H1 (cell line): ENCODE measurements around the gene TTC33. TPM values are rescaled to one million over a fixed set of nuclear protein-coding genes. Genes with fewer than 3 reads are reported as not detected.

ENCODE experiments used
- CTCF ChIA-PET: fragments of 300-600 bp; sonication (Branson Sonifier 250); formaldehyde crosslinking; loops from one replicate; lab custom pipeline; 2021; ENCODE audit not compliant: partially characterized antibody; lab: Charles Lee
- POLR2A ChIA-PET: fragments of 300-600 bp; sonication (Branson Sonifier 250); formaldehyde crosslinking; loops from one replicate; lab custom pipeline; 2021; ENCODE audit warnings: inconsistent platforms; ENCODE audit not compliant: partially characterized antibody; lab: Charles Lee
- DNase-seq, 2 experiments: peaks; one replicate each; pipeline versions ENCODE4 v3.0.0 to v3.0.0-alpha.2; 2010 to 2022; ENCODE audit warnings: low spot score in 2 of 2, low read depth in 1 of 2, mixed read lengths in 1 of 2
- FAIRE-seq: peaks from 2 replicates; lab custom pipeline; 2011; peaks lifted over from hg19 to GRCh38; lab: Jason Lieb, UNC
- H2AFZ ChIP-seq: 2 replicates; pipeline ENCODE4 v1.8.1; 2012; ENCODE audit warnings: low read length, inconsistent platforms
- H2AK5ac ChIP-seq: 2 replicates; pipeline ENCODE4 v1.6.1; 2013; ENCODE audit warnings: low read depth, low read length
- H2BK120ac ChIP-seq: replicated peaks from 2 replicates; pipeline ENCODE3; 2013; ENCODE audit warnings: low read depth, low read length, inconsistent platforms
- H2BK12ac ChIP-seq: 2 replicates; pipeline ENCODE4 v1.6.1; 2013; ENCODE audit warnings: low read depth, low read length
- H2BK15ac ChIP-seq: 2 replicates; pipeline ENCODE4 v1.6.1; 2013; ENCODE audit warnings: low read length
- H2BK20ac ChIP-seq: 2 replicates; pipeline ENCODE4 v1.6.1; 2013; ENCODE audit warnings: low read length
- H2BK5ac ChIP-seq: 2 replicates; pipeline ENCODE4 v1.6.1; 2013; ENCODE audit warnings: low read depth, low read length
- H3K14ac ChIP-seq: 2 replicates; pipeline ENCODE4 v1.6.1; 2013; ENCODE audit warnings: inconsistent platforms; ENCODE audit not compliant: insufficient read length
- H3K18ac ChIP-seq: 2 replicates; pipeline ENCODE4 v1.6.1; 2013; ENCODE audit warnings: low read length; ENCODE audit errors: extremely low read depth
- H3K23ac ChIP-seq: 2 replicates; pipeline ENCODE4 v1.6.1; 2013; ENCODE audit warnings: inconsistent platforms; ENCODE audit not compliant: insufficient read length
- H3K23me2 ChIP-seq: 2 replicates; pipeline ENCODE4 v1.6.1; 2013; ENCODE audit warnings: low read depth, low read length
- H3K27ac ChIP-seq: 2 replicates; pipeline ENCODE4 v1.6.1; 2011; ENCODE audit warnings: low read depth, low read length, inconsistent platforms
- H3K27me3 ChIP-seq, 4 experiments: replicated peaks in 1 of 4; 1 replicate in 1 of 4; 2 replicates in 3 of 4; pipeline versions ENCODE4 v1.6.1 to v1.8.1; 2011 to 2013; ENCODE audit warnings: low read length in 3 of 4, mild to moderate bottlenecking in 3 of 4, inconsistent platforms in 2 of 4, mixed read lengths in 2 of 4, moderate library complexity in 1 of 4; ENCODE audit not compliant: control insufficient read depth in 3 of 4, insufficient read depth in 3 of 4; ENCODE audit errors: extremely low read depth in 1 of 4
- H3K36me3 ChIP-seq, 4 experiments: 2 replicates each; pipeline versions ENCODE4 v1.6.1 to v1.8.1; 2011 to 2013; ENCODE audit warnings: mild to moderate bottlenecking in 4 of 4, low read length in 3 of 4, moderate library complexity in 2 of 4, control low read depth in 1 of 4, inconsistent platforms in 1 of 4; ENCODE audit not compliant: insufficient read depth in 4 of 4, control insufficient read depth in 2 of 4
- H3K4ac ChIP-seq: replicated peaks from 2 replicates; pipeline ENCODE3; 2013; ENCODE audit warnings: low read length, low read depth, mixed read lengths, inconsistent platforms; ENCODE audit not compliant: insufficient read length
- H3K4me1 ChIP-seq, 4 experiments: replicated peaks in 1 of 4; 1 replicate in 1 of 4; 2 replicates in 3 of 4; pipeline versions ENCODE4 v1.6.1 to v1.8.1; 2011 to 2013; ENCODE audit warnings: low read length in 3 of 4, inconsistent platforms in 2 of 4, mixed read lengths in 1 of 4; ENCODE audit not compliant: insufficient read depth in 4 of 4, control insufficient read depth in 3 of 4
- H3K4me2 ChIP-seq, 2 experiments: 2 replicates each; pipeline versions ENCODE4 v1.6.1 to v1.8.1; 2011 to 2013; ENCODE audit warnings: low read depth in 2 of 2, low read length in 2 of 2, control low read depth in 1 of 2, inconsistent platforms in 1 of 2, mild to moderate bottlenecking in 1 of 2; ENCODE audit not compliant: insufficient read depth in 1 of 2
- H3K4me3 ChIP-seq, 4 experiments: fragments of 200-600, 300-600 bp in 1 of 4; sonication (generic), shearing (Covaris generic), sonication (Bioruptor Twin) in 1 of 4; 2 replicates each; pipeline versions ENCODE4 v1.5.1 to v1.8.1; 2011 to 2016; ENCODE audit warnings: low read length in 4 of 4, low read depth in 3 of 4, control low read depth in 2 of 4, inconsistent platforms in 2 of 4, mild to moderate bottlenecking in 2 of 4, mixed read lengths in 1 of 4, moderate library complexity in 1 of 4; ENCODE audit not compliant: insufficient read depth in 2 of 4; ENCODE audit errors: extremely low read depth in 1 of 4
- H3K56ac ChIP-seq: replicated peaks from 2 replicates; pipeline ENCODE3; 2013; ENCODE audit warnings: low read depth, mild to moderate bottlenecking, mixed read lengths, low read length, inconsistent platforms; ENCODE audit not compliant: insufficient read length
- H3K79me1 ChIP-seq: 2 replicates; pipeline ENCODE4 v1.6.1; 2013; ENCODE audit warnings: low read depth, low read length, control low read depth
- H3K79me2 ChIP-seq, 2 experiments: 2 replicates each; pipeline versions ENCODE4 v1.6.1 to v1.8.1; 2012 to 2013; ENCODE audit warnings: low read length in 2 of 2, mild to moderate bottlenecking in 2 of 2, inconsistent platforms in 1 of 2; ENCODE audit not compliant: insufficient read depth in 2 of 2, control insufficient read depth in 1 of 2
- H3K9ac ChIP-seq, 4 experiments: replicated peaks in 1 of 4; 1 replicate in 1 of 4; 2 replicates in 3 of 4; pipeline versions ENCODE4 v1.6.1 to v1.8.1; 2011 to 2013; ENCODE audit warnings: low read depth in 3 of 4, low read length in 3 of 4, control low read depth in 2 of 4, mild to moderate bottlenecking in 2 of 4, moderate library complexity in 2 of 4, inconsistent platforms in 1 of 4; ENCODE audit errors: extremely low read depth in 1 of 4
- H3K9me3 ChIP-seq, 2 experiments: 2 replicates each; pipeline versions ENCODE4 v1.6.1 to v1.8.1; 2012 to 2013; ENCODE audit warnings: mild to moderate bottlenecking in 2 of 2, moderate library complexity in 2 of 2, control low read depth in 1 of 2, inconsistent platforms in 1 of 2, low read depth in 1 of 2, low read length in 1 of 2, mixed read lengths in 1 of 2; ENCODE audit not compliant: insufficient read depth in 2 of 2
- H4K20me1 ChIP-seq, 2 experiments: replicated peaks in 1 of 2; 2 replicates each; pipeline versions ENCODE3 to v1.8.1; 2011 to 2013; ENCODE audit warnings: inconsistent platforms in 2 of 2, low read length in 2 of 2, mild to moderate bottlenecking in 1 of 2; ENCODE audit not compliant: insufficient read depth in 2 of 2, control insufficient read depth in 1 of 2
- H4K5ac ChIP-seq: 2 replicates; pipeline ENCODE4 v1.6.1; 2013; ENCODE audit warnings: low read length, low read depth, mixed read lengths, inconsistent platforms; ENCODE audit not compliant: insufficient read length
- H4K8ac ChIP-seq: 2 replicates; pipeline ENCODE4 v1.8.0; 2013; ENCODE audit warnings: mild to moderate bottlenecking, moderate library complexity, low read length, inconsistent platforms; ENCODE audit not compliant: insufficient read depth; ENCODE audit errors: extremely low read depth
- H4K91ac ChIP-seq: replicated peaks from 2 replicates; pipeline ENCODE3; 2013; ENCODE audit warnings: low read length, mixed read lengths, inconsistent platforms; ENCODE audit not compliant: insufficient read length
- ASH2L ChIP-seq: fragments of 200-600, 300-600 bp; sonication (generic); IDR thresholded peaks from one replicate; pipeline ENCODE4 v1.7.1; 2017; ENCODE audit warnings: low read length
- CHD1 ChIP-seq: IDR thresholded peaks from 2 replicates; pipeline ENCODE4 v1.6.1; 2012; ENCODE audit warnings: low read depth, low read length, improper control_type of control experiment
- FOSL1 ChIP-seq: IDR thresholded peaks from 2 replicates; pipeline ENCODE4 v1.6.1; 2011; ENCODE audit warnings: mild to moderate bottlenecking, low read depth, low read length, moderate library complexity; ENCODE audit not compliant: insufficient read depth
- KDM4A ChIP-seq: IDR thresholded peaks from one replicate; pipeline ENCODE4 v1.7.1; 2012; ENCODE audit warnings: low read depth, mild to moderate bottlenecking, moderate library complexity, low read length, inconsistent platforms; ENCODE audit not compliant: severe bottlenecking
- KDM5A ChIP-seq: fragments of 200-600 bp; IDR thresholded peaks from 2 replicates; pipeline ENCODE4 v1.7.1; 2012; ENCODE audit warnings: mild to moderate bottlenecking, low read length, inconsistent platforms, mixed read lengths
- MAFK ChIP-seq: IDR thresholded peaks from 2 replicates; pipeline ENCODE4 v1.6.1; 2012; ENCODE audit warnings: low read depth, mild to moderate bottlenecking, improper control_type of control experiment, low read length
- RAD21 ChIP-seq, 2 experiments: IDR thresholded peaks in 1 of 2; conservative IDR thresholded peaks in 1 of 2; 2 replicates each; pipeline ENCODE4 v1.6.1; 2011; ENCODE audit warnings: low read depth in 2 of 2, low read length in 2 of 2, improper control_type of control experiment in 1 of 2, inconsistent platforms in 1 of 2, mild to moderate bottlenecking in 1 of 2, moderate library complexity in 1 of 2
- RBBP5 ChIP-seq: IDR thresholded peaks from 2 replicates; pipeline ENCODE4 v1.7.1; 2012; ENCODE audit warnings: low read depth, mild to moderate bottlenecking, inconsistent platforms, low read length, moderate library complexity, borderline replicate concordance
- TAF1 ChIP-seq: IDR thresholded peaks from 2 replicates; pipeline ENCODE4 v1.6.1; 2011; ENCODE audit warnings: mild to moderate bottlenecking, low read depth, low read length
- WGBS, 2 experiments: shearing (Covaris generic) in 1 of 2; methylation state at CpG; one replicate each; pipeline versions ENCODE4 v1.1.6 to v1.1.7; 2013 to 2015; ENCODE audit warnings: low lambda C conversion rate in 2 of 2, mixed read lengths in 2 of 2, inconsistent platforms in 1 of 2, low coverage in 1 of 2, missing lambda C conversion rate in 1 of 2; ENCODE audit not compliant: insufficient replicate concordance in 2 of 2, insufficient coverage in 1 of 2, insufficient read length in 1 of 2; ENCODE audit errors: extremely low coverage in 1 of 2, missing lambda C conversion rate in 1 of 2; 5-methylcytosine and 5-hydroxymethylcytosine counted together
- polyA plus RNA-seq, 7 experiments: library from polyadenylated mRNA; depleted of rRNA in 3 of 7; stranded (reverse) in 5 of 7; unstranded in 2 of 7; fragments of >200 nt in 5 of 7; fragments of 200-250 nt in 2 of 7; gene quantifications; 1 replicate in 5 of 7; 2 replicates in 1 of 7; 4 replicates in 1 of 7; pipeline versions ENCODE4 v1.2.1 to v1.2.3, GENCODE V29; 2011 to 2013; ENCODE audit warnings: missing spikeins in 2 of 7, mixed read lengths in 2 of 7
- total RNA-seq: library from RNA; stranded (reverse); fragmentation: NEBNext Ultra II Directional; extraction: Animal tissue kit (Norgen Biotek cat#: 25700); gene quantifications from 2 replicates; pipeline ENCODE4 v1.2.1, GENCODE V29; 2021
- TF ChIP-seq, protein P1 (sequence below): IDR thresholded peaks from 2 replicates; pipeline ENCODE4 v1.6.1; 2011; ENCODE audit warnings: low read depth, mild to moderate bottlenecking, low read length; ENCODE audit not compliant: insufficient read depth
- TF ChIP-seq, protein P2 (sequence below), 3 experiments: IDR thresholded peaks; 1 replicate in 2 of 3; 2 replicates in 1 of 3; pipeline versions ENCODE4 v1.5.1 to v1.6.1; 2011; ENCODE audit warnings: low read length in 3 of 3, mild to moderate bottlenecking in 3 of 3, inconsistent platforms in 2 of 3, low read depth in 1 of 3, moderate library complexity in 1 of 3; ENCODE audit not compliant: insufficient read depth in 1 of 3; ENCODE audit errors: control extremely low read depth in 1 of 3

The TTC33 gene
- total and polyA plus RNA-seq, 2 of the 8 experiments (the other 6 are each of a cell fraction or from before 2014, with no cell fraction given), result 1.2 to 12.6 TPM

- no peak overlapping the region for H4K91ac ChIP-seq
- no peak overlapping the region for H3K23ac ChIP-seq
- H3K23me2 ChIP-seq, result no peaks in the 10 kb centered on the region
- H2BK120ac ChIP-seq, result no peak overlapping the region
- no peak overlapping the region for H3K4me3 ChIP-seq
- H2BK15ac ChIP-seq, result no peak overlapping the region
- H4K8ac ChIP-seq, result no peak overlapping the region
- H3K4me1 ChIP-seq, result peaks cover 2 to 3% (median 2%) of the 10 kb centered on the region in 4 experiments; a peak in 4 of 7 replicates
- no peak overlapping the region for H3K56ac ChIP-seq
- FAIRE-seq, result no peak
- no peak overlapping the region for H2BK5ac ChIP-seq
- no peak overlapping the region for H3K4ac ChIP-seq
- H3K14ac ChIP-seq, result no peak overlapping the region
- no peak overlapping the region for H2AFZ ChIP-seq
- H3K27ac ChIP-seq, result no peak overlapping the region
- H3K9me3 ChIP-seq, result no peaks in the 10 kb centered on the region
- H3K4me2 ChIP-seq, result no peak overlapping the region
- H2BK20ac ChIP-seq, result no peak overlapping the region
- no peak overlapping the region for H3K9ac ChIP-seq
- POLR2A ChIA-PET, result no interaction called here
- no peak overlapping the region for H2AK5ac ChIP-seq
- H4K20me1 ChIP-seq, result no peaks in the 10 kb centered on the region
- no peaks in the 10 kb centered on the region for H3K79me1 ChIP-seq
- no peaks in the 10 kb centered on the region for H3K27me3 ChIP-seq
- 89% methylated on average over 1 of the region's 1 CpG; no CpG with 5 or more reads in 1 of the 2 experiments for WGBS, 2 experiments
- H3K18ac ChIP-seq, result no peak overlapping the region
- no peak overlapping the region for H2BK12ac ChIP-seq
- no peak for DNase-seq
- no peaks in the 10 kb centered on the region for H3K79me2 ChIP-seq
- no peaks in the 10 kb centered on the region for H3K36me3 ChIP-seq
- H4K5ac ChIP-seq, result no peak overlapping the region
- CTCF ChIA-PET, result interaction anchor here (1.4 kb wide), 1 partner anchor 191 kb away, joined by 4 read pairs; no protein-coding TSS in a partner anchor
- no peak for TF ChIP-seq FOSL1
- TF ChIP-seq MAFK, result no peak
- TF ChIP-seq KDM5A, result no peak
- TF ChIP-seq, protein P1, sequence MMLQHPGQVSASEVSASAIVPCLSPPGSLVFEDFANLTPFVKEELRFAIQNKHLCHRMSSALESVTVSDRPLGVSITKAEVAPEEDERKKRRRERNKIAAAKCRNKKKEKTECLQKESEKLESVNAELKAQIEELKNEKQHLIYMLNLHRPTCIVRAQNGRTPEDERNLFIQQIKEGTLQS, result no peak
- no peak for TF ChIP-seq TAF1
- no peak for TF ChIP-seq CHD1
- no peak for TF ChIP-seq RAD21 (IDR thresholded peaks at IDR 0.05 in 1 of 2, conservative IDR thresholded peaks at IDR 0.05 in 1 of 2; ENCODE audit: low read depth in 2 of 2, low read length in 2 of 2)
- no peak for TF ChIP-seq KDM4A
- TF ChIP-seq RBBP5, result no peak
- TF ChIP-seq ASH2L, result no peak
- TF ChIP-seq, protein P2, sequence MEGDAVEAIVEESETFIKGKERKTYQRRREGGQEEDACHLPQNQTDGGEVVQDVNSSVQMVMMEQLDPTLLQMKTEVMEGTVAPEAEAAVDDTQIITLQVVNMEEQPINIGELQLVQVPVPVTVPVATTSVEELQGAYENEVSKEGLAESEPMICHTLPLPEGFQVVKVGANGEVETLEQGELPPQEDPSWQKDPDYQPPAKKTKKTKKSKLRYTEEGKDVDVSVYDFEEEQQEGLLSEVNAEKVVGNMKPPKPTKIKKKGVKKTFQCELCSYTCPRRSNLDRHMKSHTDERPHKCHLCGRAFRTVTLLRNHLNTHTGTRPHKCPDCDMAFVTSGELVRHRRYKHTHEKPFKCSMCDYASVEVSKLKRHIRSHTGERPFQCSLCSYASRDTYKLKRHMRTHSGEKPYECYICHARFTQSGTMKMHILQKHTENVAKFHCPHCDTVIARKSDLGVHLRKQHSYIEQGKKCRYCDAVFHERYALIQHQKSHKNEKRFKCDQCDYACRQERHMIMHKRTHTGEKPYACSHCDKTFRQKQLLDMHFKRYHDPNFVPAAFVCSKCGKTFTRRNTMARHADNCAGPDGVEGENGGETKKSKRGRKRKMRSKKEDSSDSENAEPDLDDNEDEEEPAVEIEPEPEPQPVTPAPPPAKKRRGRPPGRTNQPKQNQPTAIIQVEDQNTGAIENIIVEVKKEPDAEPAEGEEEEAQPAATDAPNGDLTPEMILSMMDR (IDR thresholded peaks at IDR 0.05; ENCODE audit: control extremely low read depth in 1 of 3, insufficient read depth in 1 of 3, low read depth in 1 of 3, low read length in 3 of 3), result no peak
Observed at GRCh38 chr5:40492056-40492455, 263.7 kb downstream of the TTC33 start.
